Fibroblast of lung (primary cell): Measurements from ENCODE around the gene MAP4K2. TPM values are rescaled to one million over a fixed set of nuclear protein-coding genes. Genes with fewer than 3 reads are reported as not detected.

ENCODE experiments used
- DNase-seq, 2 donors: peaks; one replicate each; pipeline versions ENCODE4 v3.0.0 to v3.0.0-alpha.2; 2010; ENCODE audit warnings: low read depth in 2 of 2
- H2AFZ ChIP-seq: 2 replicates; pipeline ENCODE4 v1.5.1; 2012; ENCODE audit warnings: low read length, control low read depth, inconsistent platforms
- H3K27ac ChIP-seq: 2 replicates; pipeline ENCODE4 v1.5.1; 2011; ENCODE audit warnings: low read length, control low read depth; ENCODE audit not compliant: insufficient read depth
- H3K27me3 ChIP-seq: 2 replicates; pipeline ENCODE4 v1.5.1; 2011; ENCODE audit warnings: mild to moderate bottlenecking, low read length; ENCODE audit not compliant: control insufficient read depth, insufficient read depth
- H3K36me3 ChIP-seq: 2 replicates; pipeline ENCODE4 v1.5.1; 2011; ENCODE audit warnings: low read length; ENCODE audit not compliant: control insufficient read depth, insufficient read depth
- H3K4me1 ChIP-seq: 2 replicates; pipeline ENCODE4 v1.5.1; 2011; ENCODE audit warnings: low read length; ENCODE audit not compliant: control insufficient read depth, insufficient read depth; ENCODE audit errors: extremely low read depth
- H3K4me2 ChIP-seq: 2 replicates; pipeline ENCODE4 v1.5.1; 2011; ENCODE audit warnings: low read length, control low read depth; ENCODE audit not compliant: insufficient read depth; ENCODE audit errors: extremely low read depth
- H3K4me3 ChIP-seq, 4 experiments: fragments of 200-600 bp in 1 of 4; sonication (generic) in 1 of 4; replicated peaks in 1 of 4; 2 replicates each; pipeline ENCODE4 v1.5.1; 2011 to 2016; ENCODE audit warnings: low read length in 4 of 4, low read depth in 3 of 4, mild to moderate bottlenecking in 3 of 4, control low read depth in 2 of 4, inconsistent platforms in 1 of 4, mixed read lengths in 1 of 4; ENCODE audit not compliant: insufficient read depth in 1 of 4; ENCODE audit errors: control extremely low read depth in 1 of 4
- H3K79me2 ChIP-seq: 2 replicates; pipeline ENCODE4 v1.5.1; 2012; ENCODE audit warnings: mild to moderate bottlenecking, low read length, inconsistent platforms; ENCODE audit not compliant: control insufficient read depth, insufficient read depth
- H3K9ac ChIP-seq: 2 replicates; pipeline ENCODE4 v1.5.1; 2011; ENCODE audit warnings: mild to moderate bottlenecking, low read length, control low read depth; ENCODE audit not compliant: insufficient read depth
- H3K9me3 ChIP-seq: 2 replicates; pipeline ENCODE4 v1.5.1; 2012; ENCODE audit warnings: low read depth, low read length; ENCODE audit not compliant: control insufficient read depth, insufficient read depth
- H4K20me1 ChIP-seq: 2 replicates; pipeline ENCODE4 v1.5.1; 2011; ENCODE audit warnings: low read length; ENCODE audit not compliant: control insufficient read depth, insufficient read depth; ENCODE audit errors: extremely low read depth
- CTCF ChIP-seq, 2 donors: IDR thresholded peaks in 1 of 2; conservative IDR thresholded peaks in 1 of 2; 1 replicate in 1 of 2; 2 replicates in 1 of 2; pipeline ENCODE4 v1.5.1; 2011 to 2012; ENCODE audit warnings: low read length in 2 of 2, control low read depth in 1 of 2, inconsistent platforms in 1 of 2, low read depth in 1 of 2, mild to moderate bottlenecking in 1 of 2
- EZH2 ChIP-seq: IDR thresholded peaks from 2 replicates; pipeline ENCODE4 v1.5.1; 2012; ENCODE audit warnings: low read length, control low read depth, mild to moderate bottlenecking; ENCODE audit errors: missing control alignments
- polyA plus RNA-seq, 2 donors: library from polyadenylated mRNA; depleted of rRNA in 1 of 2; stranded (reverse) in 1 of 2; unstranded in 1 of 2; fragments of >200 nt; gene quantifications; 2 replicates each; pipeline ENCODE4 v1.2.1, GENCODE V29; 2011 to 2012; ENCODE audit warnings: missing spikeins in 1 of 2
- total RNA-seq: library from RNA; depleted of rRNA; stranded (reverse); fragments of >200 nt; gene quantifications from 2 replicates; pipeline ENCODE4 v1.2.1, GENCODE V29; 2014

The MAP4K2 gene
- total and polyA plus RNA-seq, 2 donors (not counting 1 experiment from before 2014, with no cell fraction given) = 6.4 to 9.2 TPM

DNA sequence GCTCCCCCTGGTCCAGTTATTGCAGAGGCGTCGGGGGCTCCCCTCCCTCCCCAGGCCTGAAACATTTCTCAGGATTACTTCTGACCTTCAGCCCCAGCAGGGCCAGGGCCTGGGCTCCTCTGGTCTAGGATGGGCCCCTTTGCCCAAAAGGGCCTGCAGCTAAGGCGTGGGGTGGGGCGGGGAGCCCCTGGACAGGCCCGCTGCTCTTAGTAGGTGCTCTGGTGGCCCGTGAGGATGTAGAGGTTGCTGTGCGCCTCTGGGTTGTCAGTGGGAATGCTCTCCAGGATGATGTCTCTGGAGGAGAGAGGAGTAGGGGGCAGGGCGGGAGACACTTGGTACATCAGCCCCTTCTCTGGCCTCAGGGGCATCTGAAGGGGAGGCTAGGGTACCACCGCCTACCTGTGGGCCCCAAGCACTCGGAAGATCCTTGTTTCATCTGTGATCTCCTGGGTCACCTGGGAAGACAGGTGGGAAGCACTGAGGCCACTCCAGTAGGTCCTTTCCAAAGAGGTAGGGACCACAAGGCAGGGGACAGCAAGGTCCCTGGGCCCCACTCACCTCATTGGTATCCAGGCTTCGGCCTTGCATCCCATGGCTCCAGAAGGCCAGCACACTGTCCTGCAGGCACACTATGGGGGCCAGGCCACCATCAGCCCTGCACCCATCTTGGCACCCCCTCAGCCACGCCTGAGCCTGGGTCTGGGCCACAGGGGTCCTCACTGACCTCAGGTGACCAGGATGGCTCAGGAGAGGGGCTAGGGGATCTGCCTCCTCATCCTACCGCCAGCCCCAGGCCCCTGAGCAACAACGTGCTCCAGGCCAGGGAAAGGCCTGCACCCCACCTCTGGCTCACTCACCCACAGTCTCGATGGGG lies 13.4 kb downstream of the MAP4K2 start:
- Histone ChIP-seq H3K4me1 (no peaks in the 10 kb centered on the region), H3K27ac (no peak overlapping the region), H3K79me2 (no peaks in the 10 kb centered on the region), H3K9ac (no peak overlapping the region), H3K4me3 (no peak overlapping the region), H2AFZ (no peak overlapping the region), H3K36me3 (no peaks in the 10 kb centered on the region), H3K9me3 (no peaks in the 10 kb centered on the region), H3K4me2 (no peak overlapping the region), H4K20me1 (no peaks in the 10 kb centered on the region), H3K27me3 (no peaks in the 10 kb centered on the region)
- DNase-seq = no peak
- TF ChIP-seq CTCF (conservative IDR thresholded peaks at IDR 0.05 in 1 of 2, IDR thresholded peaks at IDR 0.05 in 1 of 2; ENCODE audit: low read depth in 1 of 2, low read length in 2 of 2) (no peak), EZH2 (no peak)

- H3K4me1 ChIP-seq = no peaks in the 10 kb centered on the region
- H3K4me3 ChIP-seq = no peak overlapping the region
- no peak overlapping the region for H2AFZ ChIP-seq
- no peak for DNase-seq
- H3K4me2 ChIP-seq = no peak overlapping the region
- no peak overlapping the region for H3K27ac ChIP-seq
- no peaks in the 10 kb centered on the region for H3K36me3 ChIP-seq
- H3K79me2 ChIP-seq = no peaks in the 10 kb centered on the region
- H3K27me3 ChIP-seq = no peaks in the 10 kb centered on the region
- H3K9me3 ChIP-seq = no peaks in the 10 kb centered on the region
- no peak overlapping the region for H3K9ac ChIP-seq
- TF ChIP-seq EZH2 = no peak
- H4K20me1 ChIP-seq = no peaks in the 10 kb centered on the region
These were observed 14.4 kb downstream of the MAP4K2 start for GRCh38 chr11:64788321-64789215.

DNA sequence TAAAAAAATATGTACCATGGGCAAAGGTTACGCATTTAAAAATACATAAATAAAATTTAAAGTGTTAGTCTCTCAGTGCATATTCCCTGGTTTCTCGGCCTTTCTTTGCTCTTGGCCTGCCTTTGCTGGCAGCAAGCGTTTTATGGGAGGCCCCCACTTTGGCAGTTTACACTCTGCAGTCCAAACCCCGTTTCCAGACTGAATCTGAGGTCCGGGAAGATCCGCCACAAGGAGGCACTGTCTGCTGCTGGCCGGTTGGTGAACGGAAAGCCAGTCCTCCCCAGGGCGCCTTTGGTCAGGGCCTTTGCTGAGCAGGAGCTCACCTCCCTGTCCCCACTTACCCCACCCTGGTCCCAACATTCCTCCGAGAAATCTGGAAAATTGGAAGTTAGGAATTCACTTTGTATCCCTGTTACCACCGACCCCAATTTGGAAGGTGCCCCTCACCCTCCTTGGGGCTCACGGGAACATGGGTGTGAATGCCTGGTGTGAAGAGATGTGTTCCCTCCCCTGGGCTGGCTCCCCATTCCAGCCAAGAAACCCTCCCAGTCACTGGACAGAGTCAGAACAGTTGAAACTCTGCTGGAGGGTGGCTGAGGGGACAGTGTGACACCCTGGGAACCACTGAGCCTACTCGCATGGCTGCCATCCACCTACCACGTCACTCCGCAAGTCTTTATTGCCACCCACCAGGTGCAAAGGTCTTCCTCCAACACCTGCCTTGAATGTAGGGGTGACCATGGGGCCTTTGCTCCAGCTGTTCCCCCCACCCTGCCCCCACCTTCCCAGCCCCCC lies 15.3 kb downstream of the MAP4K2 start:
- DNase-seq = peak; percentile 25 to 50
- H2AFZ ChIP-seq = no peak overlapping the region

More for the DNA sequence above, 15.3 kb downstream of the MAP4K2 start:
- Histone ChIP-seq H3K36me3 (no peaks in the 10 kb centered on the region), H3K4me2 (no peak overlapping the region), H3K79me2 (no peaks in the 10 kb centered on the region), H4K20me1 (no peaks in the 10 kb centered on the region), H3K9ac (no peak overlapping the region), H3K4me1 (no peaks in the 10 kb centered on the region), H3K9me3 (no peaks in the 10 kb centered on the region), H3K27ac (no peak overlapping the region), H3K27me3 (no peaks in the 10 kb centered on the region), H3K4me3 (no peak overlapping the region)
- TF ChIP-seq CTCF (conservative IDR thresholded peaks at IDR 0.05 in 1 of 2, IDR thresholded peaks at IDR 0.05 in 1 of 2; ENCODE audit: low read depth in 1 of 2, low read length in 2 of 2) (peak; percentile 73 to 88), EZH2 (no peak)
